GM18873 (cell line): ENCODE measurements around the gene SYNE2.
"Not testable (repeated sequence)": the region's sequence is repeated elsewhere in the genome, so short reads cannot be mapped to it uniquely, and the experiment has no call there.

ENCODE experiments used
- ATAC-seq: cut with Tn5 transposase; IDR thresholded peaks from one replicate; pipeline ENCODE4 v1.9.1; 2021; ENCODE audit warnings: mild to moderate bottlenecking, moderate library complexity, moderate number of reproducible peaks; ENCODE audit not compliant: unreplicated experiment, low FRiP score

Gene SYNE2, protein sequence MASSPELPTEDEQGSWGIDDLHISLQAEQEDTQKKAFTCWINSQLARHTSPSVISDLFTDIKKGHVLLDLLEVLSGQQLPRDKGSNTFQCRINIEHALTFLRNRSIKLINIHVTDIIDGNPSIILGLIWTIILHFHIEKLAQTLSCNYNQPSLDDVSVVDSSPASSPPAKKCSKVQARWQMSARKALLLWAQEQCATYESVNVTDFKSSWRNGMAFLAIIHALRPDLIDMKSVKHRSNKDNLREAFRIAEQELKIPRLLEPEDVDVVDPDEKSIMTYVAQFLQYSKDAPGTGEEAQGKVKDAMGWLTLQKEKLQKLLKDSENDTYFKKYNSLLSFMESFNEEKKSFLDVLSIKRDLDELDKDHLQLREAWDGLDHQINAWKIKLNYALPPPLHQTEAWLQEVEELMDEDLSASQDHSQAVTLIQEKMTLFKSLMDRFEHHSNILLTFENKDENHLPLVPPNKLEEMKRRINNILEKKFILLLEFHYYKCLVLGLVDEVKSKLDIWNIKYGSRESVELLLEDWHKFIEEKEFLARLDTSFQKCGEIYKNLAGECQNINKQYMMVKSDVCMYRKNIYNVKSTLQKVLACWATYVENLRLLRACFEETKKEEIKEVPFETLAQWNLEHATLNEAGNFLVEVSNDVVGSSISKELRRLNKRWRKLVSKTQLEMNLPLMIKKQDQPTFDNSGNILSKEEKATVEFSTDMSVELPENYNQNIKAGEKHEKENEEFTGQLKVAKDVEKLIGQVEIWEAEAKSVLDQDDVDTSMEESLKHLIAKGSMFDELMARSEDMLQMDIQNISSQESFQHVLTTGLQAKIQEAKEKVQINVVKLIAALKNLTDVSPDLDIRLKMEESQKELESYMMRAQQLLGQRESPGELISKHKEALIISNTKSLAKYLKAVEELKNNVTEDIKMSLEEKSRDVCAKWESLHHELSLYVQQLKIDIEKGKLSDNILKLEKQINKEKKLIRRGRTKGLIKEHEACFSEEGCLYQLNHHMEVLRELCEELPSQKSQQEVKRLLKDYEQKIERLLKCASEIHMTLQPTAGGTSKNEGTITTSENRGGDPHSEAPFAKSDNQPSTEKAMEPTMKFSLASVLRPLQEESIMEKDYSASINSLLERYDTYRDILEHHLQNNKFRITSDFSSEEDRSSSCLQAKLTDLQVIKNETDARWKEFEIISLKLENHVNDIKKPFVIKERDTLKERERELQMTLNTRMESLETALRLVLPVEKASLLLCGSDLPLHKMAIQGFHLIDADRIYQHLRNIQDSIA (N-terminal part only)

GRCh38 chr14:63852817-63853731 lies at the start of gene SYNE2:
Gene SYNE2 (plus strand): TSS chr14:63853004. CDS start chr14:63909149, 56,145 bp downstream.
- ATAC-seq: peak; percentile 63

DNA sequence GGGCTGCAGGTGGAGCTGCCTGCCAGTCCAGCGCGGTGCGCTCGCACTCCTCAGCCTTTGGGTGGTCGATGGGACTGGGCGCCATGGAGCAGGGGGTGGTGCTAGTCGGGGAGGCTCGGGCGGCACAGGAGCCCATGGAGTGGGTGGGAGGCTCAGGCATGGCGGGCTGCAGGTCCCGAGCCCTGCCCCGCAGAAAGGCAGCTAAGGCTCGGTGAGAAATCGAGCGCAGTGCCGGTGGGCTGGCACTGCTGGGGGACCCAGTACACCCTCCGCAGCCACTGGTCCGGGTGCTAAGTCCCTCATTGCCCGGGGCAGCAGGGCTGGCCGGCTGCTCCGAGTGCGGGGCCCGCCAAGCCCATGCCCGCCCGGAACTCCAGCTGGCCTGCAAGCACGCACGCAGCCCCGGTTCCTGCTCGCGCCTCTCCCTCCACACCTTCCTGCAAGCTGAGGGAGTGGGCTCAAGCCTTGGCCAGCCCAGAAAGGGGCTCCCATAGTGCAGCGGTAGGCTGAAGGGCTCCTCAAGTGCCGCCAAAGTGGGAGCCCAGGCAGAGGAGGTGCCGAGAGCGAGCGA lies 49.5 kb upstream of the SYNE2 start:
- ATAC-seq: not testable (repeated sequence)

GRCh38 chr14:63806064-63806463 lies 46.7 kb upstream of the SYNE2 start:
- not testable (repeated sequence) for ATAC-seq

DNA sequence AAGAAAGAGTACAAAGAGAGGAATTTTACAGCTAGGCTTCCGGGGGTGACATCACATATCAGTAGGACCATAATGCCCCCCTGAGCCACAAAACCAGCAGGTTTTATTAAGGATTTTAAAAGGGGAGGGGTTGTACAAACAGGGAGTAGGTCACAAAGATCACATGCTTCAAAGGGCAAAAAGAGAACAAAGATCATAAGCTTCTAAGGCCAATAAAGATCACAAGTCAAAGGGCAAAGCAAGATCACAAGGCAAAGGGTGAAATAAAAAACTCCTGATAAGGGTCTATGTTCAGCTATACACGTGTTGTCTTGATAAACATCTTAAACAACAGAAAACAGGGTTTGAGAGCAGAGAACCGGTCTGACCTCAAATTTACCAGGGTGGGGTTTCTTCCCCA lies 41.1 kb upstream of the SYNE2 start:
- not testable (repeated sequence) for ATAC-seq

GRCh38 chr14:63833728-63834127 lies 19.1 kb upstream of the SYNE2 start:
- no peak for ATAC-seq

DNA sequence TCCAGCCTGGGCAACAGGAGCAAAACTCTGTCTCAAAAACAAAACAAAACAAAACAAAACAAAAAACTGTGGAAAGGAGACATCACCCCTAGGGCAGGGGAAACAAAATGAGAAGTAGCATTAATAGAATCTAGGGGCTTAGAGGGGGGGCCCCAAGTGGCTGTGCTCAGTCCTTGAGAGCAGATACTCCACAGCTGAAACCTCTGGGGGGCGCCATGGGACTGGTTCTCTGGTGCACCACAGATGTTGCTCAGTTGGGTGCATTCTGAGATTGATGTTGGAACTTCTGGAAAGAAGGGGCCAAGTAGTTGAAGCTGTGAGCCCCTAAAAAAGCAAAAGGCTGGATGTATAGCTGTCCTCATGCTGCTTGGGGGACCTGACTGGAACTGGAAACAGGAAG lies 11.8 kb upstream of the SYNE2 start:
- ATAC-seq: no peak

DNA sequence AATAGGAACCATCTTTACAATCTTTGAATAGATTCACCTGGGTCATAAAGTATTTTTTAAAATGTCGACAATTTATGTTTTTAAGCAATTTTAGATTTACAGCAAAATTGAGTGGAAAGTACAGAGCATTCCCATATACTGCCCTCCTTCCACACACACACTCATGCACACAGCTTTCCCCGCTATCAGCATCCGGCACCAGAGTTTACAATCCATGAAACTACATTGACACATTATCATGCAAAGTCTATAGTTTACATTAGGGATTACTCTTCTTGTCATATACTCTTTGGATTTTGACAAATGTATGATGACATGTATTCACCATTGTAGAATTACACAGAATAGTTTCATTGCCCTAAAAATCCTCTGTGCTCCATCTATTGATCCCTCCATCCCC lies 9.0 kb upstream of the SYNE2 start:
- ATAC-seq: no peak

DNA sequence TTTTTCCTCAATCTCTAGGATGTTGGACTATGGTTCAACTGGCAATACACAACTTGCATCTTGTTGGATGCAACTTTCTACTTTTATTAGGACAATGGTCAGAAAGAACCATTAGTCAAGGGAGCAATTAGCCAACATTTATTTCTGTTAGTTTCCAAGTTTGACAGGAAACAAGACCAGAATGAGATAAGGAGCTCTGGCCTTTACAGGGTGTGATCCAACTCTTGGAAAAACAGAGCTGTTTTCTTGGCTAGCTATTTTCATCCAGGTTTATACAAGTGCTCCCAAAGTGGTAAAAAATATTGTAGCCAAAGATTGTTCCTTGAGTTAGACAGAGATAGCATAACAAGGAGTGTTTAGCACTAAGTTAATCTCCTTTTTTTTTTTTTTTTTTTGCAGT lies 3.9 kb upstream of the SYNE2 start:
- no peak for ATAC-seq

GRCh38 chr14:63852271-63852816 lies 460 bp upstream of the SYNE2 start:
- ATAC-seq: peak; percentile 2

DNA sequence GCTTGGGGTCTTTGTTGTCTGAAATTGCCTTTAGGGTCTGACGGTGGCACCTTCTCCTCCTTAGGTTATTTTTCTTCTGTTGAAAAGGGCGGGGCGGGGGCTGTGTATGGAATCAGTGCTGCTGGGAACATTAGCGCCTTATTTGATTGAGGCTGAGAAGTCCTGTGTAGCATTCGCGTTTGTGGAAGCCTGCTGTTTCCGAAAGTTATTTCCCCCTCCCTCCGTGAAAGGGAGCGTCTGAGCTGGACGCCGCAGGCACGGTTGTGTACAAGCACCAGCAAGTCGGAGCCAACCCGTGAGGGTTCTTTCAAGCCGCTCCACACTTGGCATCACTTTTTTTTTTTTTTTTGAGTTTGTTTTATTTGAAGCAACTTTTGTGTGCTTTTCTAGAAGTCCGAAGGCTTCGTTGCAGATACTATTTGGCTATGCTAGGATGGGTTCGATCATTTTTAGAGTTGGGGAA lies 1.1 kb downstream of the SYNE2 start:
- no peak for ATAC-seq

DNA sequence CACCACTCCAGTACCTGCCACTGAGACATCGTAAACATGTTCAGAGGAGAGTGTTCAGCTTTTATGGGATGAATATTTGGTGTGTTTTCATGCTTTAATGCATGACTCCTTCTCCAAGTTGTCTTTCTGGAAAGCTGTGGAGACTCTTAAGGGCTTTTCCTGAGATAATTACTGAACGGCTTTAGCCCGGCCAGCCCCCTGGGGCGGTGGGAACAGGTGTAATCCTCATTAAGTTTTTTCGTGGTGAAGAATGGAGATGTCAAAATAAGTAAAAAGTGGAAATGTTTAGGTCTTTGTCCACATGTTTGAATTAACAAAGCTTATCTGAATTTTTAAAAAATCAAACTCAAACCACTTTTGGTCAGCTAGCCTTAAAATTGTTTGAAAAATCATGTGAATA lies 1.5 kb downstream of the SYNE2 start:
- ATAC-seq: no peak

DNA sequence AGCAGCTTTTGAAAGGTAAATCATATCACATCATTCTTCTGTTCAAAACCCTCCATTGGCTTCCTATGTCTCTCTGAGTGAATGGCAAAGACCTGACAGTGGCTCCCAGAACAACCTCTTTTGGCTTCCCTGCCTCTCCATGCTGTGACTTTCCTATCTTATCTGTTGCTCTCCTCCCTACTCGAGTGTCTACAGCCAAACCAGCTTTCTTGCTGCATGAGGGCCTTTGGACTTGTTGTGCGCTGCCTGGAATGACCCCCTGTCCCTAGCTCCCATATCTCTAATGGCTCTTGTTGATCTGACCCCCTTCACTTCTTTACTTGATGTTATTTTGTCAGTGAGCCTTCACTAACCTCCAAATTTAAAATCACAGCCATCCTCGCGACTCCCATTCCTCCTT lies 2.5 kb downstream of the SYNE2 start:
- ATAC-seq: no peak

DNA sequence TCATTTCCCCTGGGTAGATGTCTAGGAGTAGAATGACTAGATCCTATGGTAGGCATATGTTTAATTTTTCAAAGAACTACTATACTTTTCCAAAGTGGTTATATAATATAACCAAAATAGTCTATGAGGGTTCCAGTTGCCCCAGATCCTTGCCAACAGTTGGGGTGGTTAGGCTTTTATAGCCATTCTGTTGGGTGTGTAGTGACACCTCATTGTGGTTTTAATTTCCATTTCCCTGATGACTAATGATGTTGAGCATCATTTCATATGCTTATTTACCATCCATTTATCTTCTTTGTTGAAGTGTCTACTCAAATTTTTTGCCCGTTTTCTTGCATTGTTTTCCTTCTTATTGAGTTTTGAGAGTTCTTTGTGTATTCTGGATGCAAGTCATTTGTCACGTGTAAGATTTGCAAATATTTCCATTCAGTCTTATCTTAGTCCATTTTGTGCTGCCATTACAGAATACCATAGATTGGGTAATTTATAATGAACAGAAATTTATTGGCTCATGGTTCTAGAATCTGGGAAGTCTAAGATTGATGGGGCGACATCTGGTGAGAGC lies 4.7 kb downstream of the SYNE2 start:
- no peak for ATAC-seq

DNA sequence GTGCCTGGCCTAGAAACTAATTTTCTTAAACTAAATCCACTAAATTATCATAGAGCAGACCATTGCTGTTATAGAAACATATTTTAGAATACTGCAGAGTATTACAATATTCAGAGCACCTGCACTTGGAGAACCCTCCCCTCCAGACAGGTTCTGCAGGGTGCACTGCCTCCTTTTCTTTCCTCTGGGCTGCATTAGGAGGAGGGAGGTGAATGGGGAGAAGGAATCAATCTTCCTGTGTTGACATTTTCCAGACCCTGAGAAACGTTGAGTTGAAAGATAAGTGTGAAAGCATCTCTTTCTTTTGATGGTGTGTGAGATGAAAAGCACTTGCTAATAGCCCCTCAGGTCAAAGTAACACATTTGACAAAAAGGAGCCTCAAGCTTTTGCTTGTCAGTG lies 7.3 kb downstream of the SYNE2 start:
- ATAC-seq: no peak

- ATAC-seq: no peak
Observed at GRCh38 chr14:63862163-63862562, 9.4 kb downstream of the SYNE2 start.

DNA sequence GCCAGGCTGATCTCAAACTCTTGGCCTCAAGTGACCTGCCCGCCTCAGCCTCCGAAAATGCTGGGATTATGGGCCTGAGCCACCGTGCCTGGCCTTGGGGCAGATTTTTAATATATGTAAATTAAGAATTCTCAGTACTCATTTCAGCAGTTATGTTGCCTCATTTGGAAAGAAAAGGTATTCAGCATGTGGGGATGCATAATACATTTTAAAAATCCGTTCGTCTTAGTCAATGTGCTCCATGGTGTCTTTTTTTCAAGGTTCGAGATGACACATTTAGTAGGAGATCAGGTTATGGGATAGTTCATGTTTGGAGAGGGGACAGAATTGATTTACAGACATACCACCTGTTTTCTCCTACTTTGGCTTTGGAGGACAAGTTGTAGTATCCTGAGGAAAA lies 10.2 kb downstream of the SYNE2 start:
- ATAC-seq: no peak

- ATAC-seq: peak; percentile 28
Observed at GRCh38 chr14:63864775-63865174, 12.0 kb downstream of the SYNE2 start.
